ENCODE data around the gene SHCBP1L.

SHCBP1L gene

DNA sequence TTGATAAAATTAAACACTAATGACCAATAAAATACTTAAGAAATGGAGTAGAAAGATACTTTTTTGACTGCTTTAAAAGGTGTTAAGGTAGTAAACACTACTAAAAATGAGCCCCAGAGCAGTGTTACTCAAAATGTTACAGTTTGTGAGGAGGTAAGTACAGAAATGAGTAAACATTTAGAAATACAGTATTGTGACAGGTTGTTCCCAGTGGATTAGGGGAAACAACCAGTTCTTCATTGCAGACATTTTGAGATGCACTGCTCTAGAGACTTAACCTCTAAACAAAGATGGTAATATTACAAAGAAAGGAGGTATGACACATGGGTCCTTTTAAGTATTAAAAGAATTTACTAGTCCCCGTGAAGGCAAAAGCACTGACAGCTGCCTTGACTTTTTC is 101.1 kb downstream of the SHCBP1L start:
- TF ChIP-seq, protein P1, sequence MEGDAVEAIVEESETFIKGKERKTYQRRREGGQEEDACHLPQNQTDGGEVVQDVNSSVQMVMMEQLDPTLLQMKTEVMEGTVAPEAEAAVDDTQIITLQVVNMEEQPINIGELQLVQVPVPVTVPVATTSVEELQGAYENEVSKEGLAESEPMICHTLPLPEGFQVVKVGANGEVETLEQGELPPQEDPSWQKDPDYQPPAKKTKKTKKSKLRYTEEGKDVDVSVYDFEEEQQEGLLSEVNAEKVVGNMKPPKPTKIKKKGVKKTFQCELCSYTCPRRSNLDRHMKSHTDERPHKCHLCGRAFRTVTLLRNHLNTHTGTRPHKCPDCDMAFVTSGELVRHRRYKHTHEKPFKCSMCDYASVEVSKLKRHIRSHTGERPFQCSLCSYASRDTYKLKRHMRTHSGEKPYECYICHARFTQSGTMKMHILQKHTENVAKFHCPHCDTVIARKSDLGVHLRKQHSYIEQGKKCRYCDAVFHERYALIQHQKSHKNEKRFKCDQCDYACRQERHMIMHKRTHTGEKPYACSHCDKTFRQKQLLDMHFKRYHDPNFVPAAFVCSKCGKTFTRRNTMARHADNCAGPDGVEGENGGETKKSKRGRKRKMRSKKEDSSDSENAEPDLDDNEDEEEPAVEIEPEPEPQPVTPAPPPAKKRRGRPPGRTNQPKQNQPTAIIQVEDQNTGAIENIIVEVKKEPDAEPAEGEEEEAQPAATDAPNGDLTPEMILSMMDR (conservative IDR thresholded peaks at IDR 0.05) = no peak
- no peak overlapping the region for H3K27ac ChIP-seq

DNA sequence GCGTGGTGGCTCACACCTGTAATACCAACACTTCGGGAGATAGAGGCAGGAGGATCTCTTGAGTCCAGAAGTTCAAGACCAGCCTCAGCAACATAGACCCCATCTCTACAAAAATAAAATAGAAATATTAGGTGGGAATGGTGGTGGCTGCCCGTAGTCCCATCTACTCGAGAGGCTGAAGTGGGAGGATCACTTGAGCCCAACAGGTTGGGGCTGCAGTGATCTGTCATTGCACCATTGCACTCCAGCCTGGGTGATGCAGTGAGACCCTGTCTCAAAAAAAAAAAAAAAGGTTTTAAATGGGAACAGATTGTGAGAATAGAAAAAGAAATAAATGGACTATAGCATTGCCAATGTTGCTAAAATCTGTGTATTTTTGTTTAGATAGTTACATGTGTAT is 102.6 kb downstream of the SHCBP1L start:
- TF ChIP-seq, protein P1 (conservative IDR thresholded peaks at IDR 0.05) = no peak
- H3K27ac ChIP-seq = no peak overlapping the region
